M059J (cell line): ENCODE data around the gene NRL. TPM values are rescaled to one million over a fixed set of nuclear protein-coding genes. Genes with fewer than 3 reads are reported as not detected.
"Not testable (repeated sequence)": the region's sequence is repeated elsewhere in the genome, so short reads cannot be mapped to it uniquely, and the experiment has no call there.

ENCODE experiments used
- DNase-seq: peaks from one replicate; pipeline ENCODE4 v3.0.0-alpha.2; 2012; ENCODE audit warnings: low read depth
- total RNA-seq: library from RNA; depleted of rRNA; stranded (reverse); fragments of >200 nt; shearing (Covaris generic); gene quantifications from 2 replicates; pipeline ENCODE4 v1.2.3, GENCODE V29; 2014

The NRL gene
- total RNA-seq, 1 experiment from 2014 or later = 4.9 TPM

- DNase-seq = no peak
Observed at GRCh38 chr14:24123424-24124417, 9.0 kb upstream of the NRL start.

- DNase-seq = no peak
Observed at GRCh38 chr14:24122898-24123297, 8.1 kb upstream of the NRL start.

GRCh38 chr14:24122416-24122815 lies 7.7 kb upstream of the NRL start:
- no peak for DNase-seq

- no peak for DNase-seq
Observed at GRCh38 chr14:24121210-24121609, 6.5 kb upstream of the NRL start.

- no peak for DNase-seq
Observed at GRCh38 chr14:24119691-24120090, 4.9 kb upstream of the NRL start.

- DNase-seq = no peak
Observed at GRCh38 chr14:24117179-24117578, 2.4 kb upstream of the NRL start.

GRCh38 chr14:24116128-24116814 lies 1.5 kb upstream of the NRL start:
- DNase-seq = no peak

GRCh38 chr14:24115422-24116127 lies 826 bp upstream of the NRL start:
- DNase-seq = no peak

GRCh38 chr14:24113801-24114531 lies 783 bp downstream of the NRL start:
- DNase-seq = peak; percentile 91

GRCh38 chr14:24113379-24113800 lies 1.4 kb downstream of the NRL start:
- no peak for DNase-seq

GRCh38 chr14:24110523-24110922 lies 4.2 kb downstream of the NRL start:
- no peak for DNase-seq

GRCh38 chr14:24110060-24110459 lies 4.7 kb downstream of the NRL start:
- DNase-seq = peak; percentile 1

GRCh38 chr14:24108336-24108874 lies 6.3 kb downstream of the NRL start:
- no peak for DNase-seq

- no peak for DNase-seq
Observed at GRCh38 chr14:24106672-24107271, 8.0 kb downstream of the NRL start.

GRCh38 chr14:24105609-24106239 lies 9.0 kb downstream of the NRL start:
- DNase-seq = not testable (repeated sequence)

- no peak for DNase-seq
Observed at GRCh38 chr14:24103451-24103850, 11.3 kb downstream of the NRL start.

- no peak for DNase-seq
Observed at GRCh38 chr14:24102357-24103048, 12.2 kb downstream of the NRL start.

GRCh38 chr14:24100982-24101494 lies 13.7 kb downstream of the NRL start:
- no peak for DNase-seq

- DNase-seq = no peak
Observed at GRCh38 chr14:24100197-24100981, 14.4 kb downstream of the NRL start.
